COLO668 (cell line): ENCODE measurements around the gene XPNPEP2.
A peak's percentile ranks its signal among the peaks of the same experiment; 100 is the strongest.

Source experiments
- DNase-seq: peaks from one replicate; lab custom pipeline; 2025; ENCODE audit not compliant: unreplicated experiment; lab: John Stamatoyannopoulos, UW

Gene XPNPEP2

GRCh38 chrX:129777218-129778030 lies 38.6 kb downstream of the XPNPEP2 start:
- peak; percentile 80 for DNase-seq

GRCh38 chrX:129779086-129779672 lies 40.4 kb downstream of the XPNPEP2 start:
- no peak for DNase-seq

GRCh38 chrX:129779747-129780146 lies 41.0 kb downstream of the XPNPEP2 start, which contains the start of gene SASH3:
Gene SASH3 (plus strand): TSS chrX:129779949. CDS start chrX:129780098, 149 bp downstream.
- no peak for DNase-seq

GRCh38 chrX:129780441-129781105 lies 41.8 kb downstream of the XPNPEP2 start:
- DNase-seq, result no peak

GRCh38 chrX:129781134-129781672 lies 42.4 kb downstream of the XPNPEP2 start:
- DNase-seq, result no peak

GRCh38 chrX:129781680-129782495 lies 43.1 kb downstream of the XPNPEP2 start:
- DNase-seq, result no peak

- no peak for DNase-seq
Measured at GRCh38 chrX:129782706-129783105, 43.9 kb downstream of the XPNPEP2 start.

GRCh38 chrX:129783291-129783713 lies 44.5 kb downstream of the XPNPEP2 start:
- DNase-seq, result no peak

GRCh38 chrX:129784371-129784770 lies 45.6 kb downstream of the XPNPEP2 start:
- DNase-seq, result no peak

GRCh38 chrX:129785160-129785947 lies 46.6 kb downstream of the XPNPEP2 start:
- no peak for DNase-seq

GRCh38 chrX:129786210-129786651 lies 47.5 kb downstream of the XPNPEP2 start:
- no peak for DNase-seq

- no peak for DNase-seq
Measured at GRCh38 chrX:129787336-129788055, 48.7 kb downstream of the XPNPEP2 start.

- DNase-seq, result no peak
Measured at GRCh38 chrX:129788527-129788926, 49.7 kb downstream of the XPNPEP2 start.

- no peak for DNase-seq
Measured at GRCh38 chrX:129790146-129790545, 51.4 kb downstream of the XPNPEP2 start.

- no peak for DNase-seq
Measured at GRCh38 chrX:129790808-129791207, 52.0 kb downstream of the XPNPEP2 start.

GRCh38 chrX:129791336-129791735 lies 52.6 kb downstream of the XPNPEP2 start:
- DNase-seq, result no peak

GRCh38 chrX:129791961-129792570 lies 53.3 kb downstream of the XPNPEP2 start:
- no peak for DNase-seq

GRCh38 chrX:129792586-129793291 lies 54.0 kb downstream of the XPNPEP2 start:
- no peak for DNase-seq
